HL-60/S4 treated with retinoic acid at 250 ng/mL for 4 days and 3 days (cell line): ENCODE results near the gene KANK2.
"Not testable (repeated sequence)": the region's sequence is repeated elsewhere in the genome, so short reads cannot be mapped to it uniquely, and the experiment has no call there.

Experiments
- in situ Hi-C: fragments of 300-500 bp; cut with MboI; formaldehyde crosslinking; loops from 2 replicates; pipeline ENCODE4 v1.7.0; 2022; ENCODE audit warnings: low sequenced_read_pairs

The KANK2 gene

DNA sequence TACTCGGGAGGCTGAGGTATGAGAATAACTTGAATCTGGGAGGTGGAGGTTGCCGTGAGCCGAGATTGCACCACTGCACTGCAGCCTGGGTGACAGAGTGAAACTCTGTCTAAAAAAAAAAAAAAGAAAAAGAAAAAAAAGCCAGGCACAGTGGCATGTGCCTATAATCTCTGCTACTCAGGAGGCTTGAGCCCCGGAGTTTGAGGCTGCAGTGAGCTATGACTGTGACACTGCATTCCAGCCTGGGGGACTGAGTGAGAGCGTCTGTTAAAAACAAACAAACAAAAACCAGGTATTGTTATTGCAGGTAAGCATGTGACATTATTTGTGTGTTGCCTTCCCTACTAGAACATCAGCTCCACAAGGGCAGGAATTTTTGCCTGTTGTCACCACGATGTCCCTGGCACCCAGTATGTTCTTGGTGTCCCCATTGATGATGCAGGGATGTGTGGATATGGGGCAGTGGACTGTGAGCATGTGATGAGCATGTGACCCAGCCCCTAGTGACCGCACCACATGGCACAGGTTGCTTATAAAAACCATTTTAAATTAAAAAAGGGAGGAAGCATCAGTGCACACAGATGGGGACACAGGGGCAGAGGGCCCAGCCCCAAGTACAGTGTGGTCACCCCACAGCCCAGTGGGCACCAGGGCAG, 1.6 kb upstream of the KANK2 start:
- in situ Hi-C loops = no loop called here

DNA sequence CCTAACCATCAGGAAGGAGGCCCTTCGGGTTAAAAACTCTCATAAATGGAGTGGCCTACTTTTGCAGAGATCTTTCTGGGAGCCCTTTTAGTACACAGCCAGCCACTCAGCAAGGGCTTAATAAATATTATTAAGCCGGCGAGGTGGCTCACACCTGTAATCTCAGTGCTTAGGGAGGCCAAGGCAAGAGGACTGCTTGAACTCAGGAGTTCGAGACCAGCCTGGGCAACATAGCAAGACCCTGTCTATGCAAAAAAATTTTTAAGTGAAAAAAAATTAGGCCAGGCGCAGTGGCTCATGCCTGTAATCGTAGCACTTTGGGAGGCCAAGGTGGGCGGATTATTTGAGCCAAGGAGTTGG, 810 bp upstream of the KANK2 start:
- in situ Hi-C loops = no loop called here

DNA sequence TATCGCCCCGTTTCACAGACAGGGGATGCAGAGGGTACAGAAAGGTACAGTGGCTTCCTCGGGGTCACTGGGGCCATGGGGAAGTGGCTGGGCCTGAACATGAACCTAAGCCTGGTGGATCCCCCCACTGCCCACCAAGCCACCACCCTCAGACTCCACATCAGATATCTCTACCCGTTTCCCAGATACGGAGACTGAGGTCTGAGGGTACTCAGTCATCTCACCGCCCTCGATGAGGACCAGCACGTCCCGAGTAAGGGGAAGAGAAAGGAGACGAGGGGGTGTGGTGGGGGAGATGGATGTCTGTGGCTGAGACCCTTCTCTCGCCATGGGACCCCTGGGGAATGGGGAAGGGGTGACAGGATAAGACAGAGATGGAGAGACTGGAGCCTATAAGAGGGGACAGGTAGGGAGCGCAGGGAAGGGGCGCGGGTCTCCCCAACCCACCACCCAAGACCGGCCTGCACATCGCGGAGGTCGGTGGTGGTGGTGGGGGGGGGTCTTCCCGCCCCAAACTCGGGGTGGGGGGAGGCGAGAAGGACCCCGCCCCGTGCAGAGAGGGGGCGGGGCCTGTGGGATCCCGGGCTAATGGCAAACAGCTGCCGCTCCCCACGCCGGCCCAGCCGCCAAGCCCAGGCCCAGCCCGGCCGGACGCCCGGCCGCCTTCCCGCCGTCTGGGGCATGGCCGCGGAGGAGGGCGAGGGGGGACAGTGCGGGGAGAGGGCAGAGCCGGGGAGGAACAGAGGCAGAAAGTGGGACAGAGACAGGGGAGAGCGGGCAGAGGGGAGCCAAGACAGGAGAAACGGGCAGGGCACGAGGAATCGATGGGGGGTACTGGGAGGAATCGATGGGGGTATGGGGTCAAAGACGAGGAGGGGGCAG, 698 bp downstream of the KANK2 start:
- in situ Hi-C loops = no loop called here

DNA sequence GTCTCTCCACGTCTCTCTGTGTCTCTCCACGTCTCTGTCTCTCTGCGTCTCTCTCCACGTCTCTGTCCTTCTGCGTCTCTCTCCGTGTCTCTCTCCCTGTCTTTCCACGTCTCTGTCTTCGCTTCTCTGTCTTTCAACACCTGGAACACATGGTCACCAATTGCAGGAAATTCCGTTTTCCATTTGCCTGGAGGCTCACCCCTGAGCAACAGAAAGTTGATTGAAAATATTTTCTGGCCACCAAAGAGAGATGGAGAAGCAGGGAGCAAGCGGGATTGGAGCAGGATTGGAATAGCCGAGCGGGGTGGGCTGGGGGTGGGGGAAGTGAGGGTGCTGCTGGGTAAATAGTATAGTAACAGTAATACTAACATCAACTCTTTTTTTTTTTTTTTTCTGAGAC, 1.7 kb downstream of the KANK2 start:
- in situ Hi-C loops = no loop called here

DNA sequence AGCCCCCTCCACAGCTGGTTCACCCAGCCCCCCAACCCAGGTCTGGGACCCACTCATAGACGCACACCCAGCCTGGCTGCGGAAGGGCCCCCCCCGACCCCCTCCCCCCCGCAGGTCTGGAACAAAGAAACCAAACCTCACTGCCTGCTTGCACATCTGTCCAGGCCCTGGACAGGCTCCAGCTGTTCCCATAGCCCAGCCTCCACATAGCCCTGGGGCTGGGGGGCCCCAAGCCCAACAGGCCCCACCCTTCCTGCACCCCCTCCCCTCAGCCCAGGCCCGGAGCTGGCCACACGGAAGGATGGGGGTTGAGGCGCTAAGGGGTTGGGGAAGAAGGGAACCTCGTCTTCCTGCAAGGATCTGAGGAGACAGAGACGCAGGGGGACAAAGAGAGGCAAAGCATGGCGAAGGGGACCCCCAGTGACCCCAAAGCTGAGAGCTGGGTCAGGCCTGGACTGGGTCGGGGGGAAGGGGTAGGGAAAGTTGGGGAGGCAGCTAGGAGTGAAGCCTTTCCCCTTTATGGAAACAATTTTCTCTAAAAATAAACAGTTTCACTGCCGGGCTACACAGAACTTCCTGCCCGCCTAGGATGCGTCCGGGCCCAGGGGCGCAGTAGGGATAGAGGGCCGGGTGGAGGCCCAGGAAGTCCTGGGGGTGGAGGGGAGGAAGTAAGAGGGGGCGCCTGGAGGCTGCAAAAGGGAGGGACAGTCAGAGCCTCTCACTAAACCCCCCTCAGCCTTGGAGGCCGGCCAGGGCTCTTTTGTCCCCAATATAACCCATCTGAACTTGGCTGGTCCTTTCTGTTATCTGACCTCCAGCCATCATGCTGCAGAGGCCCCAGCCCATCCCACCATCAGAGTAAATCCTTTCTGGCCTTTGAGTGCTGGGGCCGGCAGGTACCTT, 2.4 kb downstream of the KANK2 start:
- in situ Hi-C loops = no loop called here

DNA sequence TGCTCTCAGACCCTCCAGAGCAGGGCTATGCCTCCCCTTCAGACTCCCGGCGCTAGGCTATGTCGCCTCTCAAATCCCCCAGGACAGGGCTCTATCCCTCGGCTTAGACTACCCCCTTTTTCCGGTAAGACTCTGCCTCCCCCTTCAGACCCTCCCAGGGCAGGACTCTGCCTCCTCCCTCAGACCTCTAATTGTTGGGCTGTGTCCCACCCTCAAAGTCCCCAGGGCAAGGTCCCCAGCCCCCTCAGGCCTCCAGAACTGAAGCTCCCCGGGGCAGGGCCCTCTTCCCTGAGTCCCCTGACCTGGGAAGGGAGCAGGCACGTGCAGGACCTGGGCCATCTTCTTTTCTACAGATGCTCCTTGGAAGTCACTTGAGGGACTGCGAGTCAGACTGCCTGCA, 3.2 kb downstream of the KANK2 start:
- in situ Hi-C loops = no loop called here

DNA sequence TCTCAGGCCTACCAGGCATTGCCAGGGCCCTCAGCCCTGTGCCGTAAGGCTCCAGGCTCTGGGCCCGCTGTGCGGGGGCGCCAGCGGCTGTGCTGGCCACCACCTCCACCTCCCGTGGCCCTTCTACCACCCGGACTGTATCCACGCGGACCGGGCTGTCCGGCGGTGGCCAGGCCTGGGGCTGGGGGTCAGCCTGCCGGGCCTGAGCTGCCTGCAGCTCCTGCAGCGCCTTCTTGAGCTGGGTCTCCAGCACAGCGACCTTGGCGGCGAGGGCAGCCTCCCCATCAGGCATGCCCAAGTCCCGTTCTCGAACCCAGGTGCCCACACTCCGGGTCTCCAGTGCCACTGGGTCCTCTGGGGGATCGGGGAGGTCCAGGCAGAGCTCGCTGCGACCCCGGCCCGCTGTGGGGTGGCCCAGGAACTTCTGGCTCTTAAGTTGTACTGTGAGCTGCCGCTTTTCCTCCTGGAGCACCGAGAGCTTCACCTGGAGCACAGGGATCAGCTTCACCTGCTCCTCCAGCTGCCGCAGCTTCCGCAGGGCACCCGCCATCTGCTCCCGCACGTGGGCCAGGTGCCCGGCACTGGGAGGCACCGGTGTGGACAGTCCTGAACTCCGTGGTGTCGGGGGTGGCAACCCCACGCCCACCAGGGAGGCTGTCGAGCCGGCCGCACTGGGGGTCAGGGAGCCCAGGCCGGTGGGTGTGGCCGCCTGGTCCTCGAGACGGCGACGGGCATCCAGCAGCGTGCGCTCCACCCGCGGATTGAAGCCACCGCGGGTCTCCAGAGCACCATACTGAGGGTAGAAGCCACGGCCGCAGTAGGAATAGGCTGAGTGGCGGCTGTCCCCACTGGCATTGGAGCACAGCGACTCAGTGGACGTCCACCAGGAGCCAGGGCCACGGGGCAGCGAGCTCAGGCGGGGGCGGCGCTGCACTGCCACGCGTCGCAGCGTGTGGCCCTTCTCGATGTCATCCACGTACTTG, 4.1 kb downstream of the KANK2 start:
- in situ Hi-C loops = no loop called here

DNA sequence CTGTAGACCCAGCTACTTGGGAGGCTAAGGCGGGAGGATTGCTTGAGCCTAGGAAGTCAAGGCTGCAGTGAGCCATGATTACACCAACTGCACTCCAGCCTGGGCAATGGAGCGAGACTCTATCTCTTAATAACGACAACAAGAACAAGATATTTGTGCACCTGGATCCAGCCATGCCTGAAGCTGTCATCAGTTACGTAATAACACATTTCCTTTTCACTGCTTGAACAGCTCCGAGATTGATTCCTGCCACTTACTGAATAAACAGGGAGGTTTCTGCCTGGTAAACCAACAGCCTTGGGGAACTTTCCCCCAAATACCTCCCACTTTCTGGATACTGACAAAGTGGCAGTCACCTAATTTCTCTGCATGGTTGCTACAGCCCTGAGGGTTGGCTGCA, 5.4 kb downstream of the KANK2 start:
- in situ Hi-C loops = no loop called here

DNA sequence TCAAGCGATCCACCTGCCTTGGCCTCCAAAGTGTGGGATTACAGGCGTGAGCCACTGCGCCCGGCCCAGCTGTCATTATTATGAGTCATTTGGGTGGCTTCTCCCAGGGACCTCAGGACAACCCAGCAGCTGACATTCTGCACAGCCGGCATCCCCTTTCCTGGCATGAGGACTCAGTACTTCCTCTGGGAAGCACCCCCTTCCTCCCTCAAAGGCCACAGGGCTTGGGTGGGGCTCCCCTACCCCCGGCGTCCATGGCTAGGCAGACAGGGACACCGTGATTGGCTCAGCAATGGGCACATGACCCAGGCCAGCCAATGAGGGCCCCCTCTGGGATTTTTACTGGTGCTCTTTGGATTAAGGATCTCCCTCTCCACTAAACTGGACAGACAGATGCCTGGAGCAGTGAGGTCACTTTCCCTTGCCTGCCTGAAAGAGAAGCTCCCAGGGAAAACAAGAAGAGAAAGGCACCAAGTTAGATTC, 6.0 kb downstream of the KANK2 start:
- in situ Hi-C loops = no loop called here

DNA sequence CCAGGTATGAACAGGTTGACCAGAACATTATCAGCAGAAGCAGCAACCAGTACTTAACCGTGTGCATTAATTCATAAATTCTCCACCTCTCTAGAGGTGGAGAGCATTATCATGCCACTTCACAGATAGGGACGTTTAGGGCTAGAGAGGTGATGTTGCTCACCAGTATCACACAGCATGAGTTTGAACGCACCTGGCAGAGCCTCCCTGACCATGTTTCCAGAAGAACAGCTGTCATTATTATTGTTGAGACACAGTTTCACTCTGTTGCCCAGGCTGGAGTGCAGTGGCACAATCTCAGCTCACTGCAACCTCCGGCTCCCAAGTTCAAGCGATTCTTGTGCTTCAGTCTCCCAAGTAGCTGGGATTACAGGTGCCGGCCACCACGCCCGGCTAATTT, 6.8 kb downstream of the KANK2 start:
- in situ Hi-C loops = no loop called here

DNA sequence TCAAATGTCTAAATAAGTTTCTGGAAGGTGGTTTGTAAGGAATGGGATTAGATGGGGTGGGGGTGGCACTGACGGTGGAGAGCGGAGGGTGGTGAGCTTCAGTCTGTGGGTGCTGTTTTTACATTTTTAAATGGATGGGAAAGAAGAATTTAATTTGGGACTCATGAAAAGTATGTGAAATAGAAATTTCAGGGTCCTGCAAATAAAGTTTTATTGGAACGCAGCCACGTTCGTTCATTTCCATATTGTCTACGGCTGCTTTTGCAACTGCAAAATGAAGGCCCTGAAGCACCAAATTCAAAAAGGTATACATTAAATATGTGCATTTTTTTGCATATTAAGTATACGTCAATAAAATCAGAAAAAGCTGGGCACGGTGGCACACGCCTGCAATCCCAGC, 9.9 kb downstream of the KANK2 start:
- in situ Hi-C loops = no loop called here

DNA sequence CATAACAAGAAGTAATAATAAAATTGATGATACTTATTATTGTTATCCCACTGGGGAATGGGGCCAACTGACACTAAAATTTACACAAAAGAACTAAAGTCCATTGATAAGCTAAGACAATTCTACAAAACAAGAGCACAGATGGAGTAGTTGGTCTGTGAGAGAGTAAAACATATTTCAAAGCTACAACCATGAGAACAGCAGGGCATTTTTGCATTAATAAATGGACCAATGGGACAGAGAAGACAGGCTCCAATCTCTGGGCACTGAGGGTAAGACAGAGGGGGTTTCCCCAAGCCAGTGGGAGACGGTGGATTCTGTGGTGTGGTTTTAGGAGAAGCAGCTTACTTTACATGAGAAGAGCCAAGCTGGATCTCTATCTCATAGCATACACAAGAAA, 14.4 kb downstream of the KANK2 start:
- in situ Hi-C loops = no loop called here

DNA sequence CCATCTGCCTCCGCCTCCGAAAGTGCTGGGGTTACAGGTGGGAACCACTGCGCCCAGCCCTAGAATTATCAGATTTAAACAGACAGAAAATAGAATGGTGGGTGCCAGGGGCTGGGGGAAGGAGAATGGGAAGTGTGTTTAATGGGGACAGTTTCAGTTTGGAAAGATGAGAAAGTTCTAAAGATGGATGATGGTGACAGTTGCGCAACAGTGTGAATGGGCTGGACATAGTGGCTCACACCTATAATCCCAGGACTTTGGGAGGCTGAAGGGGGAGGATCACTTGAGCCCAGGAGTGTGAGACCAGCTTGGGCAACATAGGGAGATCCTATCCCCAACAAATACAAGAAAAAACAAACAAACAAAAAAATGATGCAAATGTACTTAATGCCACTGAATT, 15.9 kb downstream of the KANK2 start:
- in situ Hi-C loops = no loop called here

DNA sequence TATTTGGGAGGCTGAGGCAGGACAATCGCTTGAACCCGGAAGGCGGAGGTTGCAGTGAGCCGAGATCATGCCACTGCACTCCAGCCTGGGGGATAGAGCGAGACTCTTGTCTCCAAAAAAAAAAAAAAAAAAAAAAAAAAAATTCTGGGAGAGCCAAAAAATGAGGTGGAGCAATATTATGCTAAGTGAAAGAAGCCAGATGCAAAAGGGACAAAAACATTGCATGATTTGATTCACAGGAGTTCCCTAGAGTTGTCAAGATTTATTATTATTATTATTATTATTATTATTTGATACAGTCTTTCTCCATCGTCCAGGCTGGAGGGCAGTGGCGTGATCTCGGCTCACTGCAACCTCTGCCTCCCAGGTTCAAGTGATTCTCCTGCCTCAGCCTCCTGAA, 16.4 kb downstream of the KANK2 start:
- in situ Hi-C loops = not testable (repeated sequence)

DNA sequence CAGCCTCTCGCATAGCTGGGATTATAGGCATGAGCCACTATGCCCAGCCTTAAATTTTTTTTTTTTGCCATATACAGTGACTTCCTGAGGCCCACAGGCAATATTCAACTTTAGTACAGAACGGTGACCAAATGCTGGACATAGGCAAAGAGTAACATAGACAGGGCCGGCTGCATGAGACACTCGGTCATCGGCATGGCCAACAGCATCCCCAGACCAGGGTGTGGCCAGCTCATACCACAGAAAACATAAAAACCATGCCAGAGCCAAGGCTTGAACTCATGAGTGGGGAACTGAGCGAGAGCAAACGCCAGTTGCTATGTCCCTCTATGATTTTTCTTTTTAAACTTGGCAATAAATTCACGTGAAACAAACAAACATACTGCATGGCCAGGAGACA, 17.0 kb downstream of the KANK2 start:
- in situ Hi-C loops = no loop called here

DNA sequence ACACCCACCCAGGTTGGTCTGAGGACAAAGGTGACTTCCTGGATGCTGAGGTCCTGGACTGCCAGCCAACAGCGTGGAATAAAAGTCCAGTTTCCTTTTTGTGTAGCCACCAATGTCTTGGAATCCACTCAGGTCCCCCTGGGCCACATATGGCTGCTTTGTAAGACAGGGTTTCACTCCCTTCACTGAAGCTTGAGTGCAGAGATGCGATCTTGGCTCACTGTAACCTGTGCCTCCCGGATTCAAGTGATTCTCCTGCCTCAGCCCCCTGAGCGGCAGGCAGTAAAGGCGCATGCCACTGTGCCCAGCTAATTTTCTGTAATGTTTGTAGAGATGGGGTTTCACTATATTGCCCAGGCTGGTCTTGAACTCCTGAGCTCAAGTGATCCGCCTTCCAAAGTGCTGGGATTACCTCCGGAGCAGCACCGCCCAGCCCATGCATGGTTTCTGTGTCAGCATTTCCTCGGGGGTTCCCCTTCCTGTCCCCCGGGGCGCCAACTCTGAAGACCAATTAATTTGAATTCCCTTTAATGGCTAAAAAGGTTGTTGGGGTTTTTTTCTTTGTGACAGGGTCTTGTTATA, 17.5 kb downstream of the KANK2 start:
- in situ Hi-C loops = no loop called here

DNA sequence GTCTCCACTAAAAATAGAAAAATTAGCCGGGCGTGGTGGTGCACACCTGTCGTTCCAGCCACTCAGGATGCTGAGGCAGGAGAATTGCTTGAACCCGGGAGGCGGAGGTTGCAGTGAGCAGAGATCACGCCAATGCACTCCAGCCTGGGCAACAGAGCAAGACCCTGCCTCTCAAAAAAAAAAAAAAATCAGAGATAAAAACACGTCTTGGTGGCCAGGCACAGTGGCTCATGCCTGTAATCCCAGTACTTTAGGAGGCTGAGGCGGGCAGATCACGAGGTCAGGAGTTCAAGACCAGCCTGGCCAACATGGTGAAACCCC, 18.2 kb downstream of the KANK2 start:
- in situ Hi-C loops = not testable (repeated sequence)

DNA sequence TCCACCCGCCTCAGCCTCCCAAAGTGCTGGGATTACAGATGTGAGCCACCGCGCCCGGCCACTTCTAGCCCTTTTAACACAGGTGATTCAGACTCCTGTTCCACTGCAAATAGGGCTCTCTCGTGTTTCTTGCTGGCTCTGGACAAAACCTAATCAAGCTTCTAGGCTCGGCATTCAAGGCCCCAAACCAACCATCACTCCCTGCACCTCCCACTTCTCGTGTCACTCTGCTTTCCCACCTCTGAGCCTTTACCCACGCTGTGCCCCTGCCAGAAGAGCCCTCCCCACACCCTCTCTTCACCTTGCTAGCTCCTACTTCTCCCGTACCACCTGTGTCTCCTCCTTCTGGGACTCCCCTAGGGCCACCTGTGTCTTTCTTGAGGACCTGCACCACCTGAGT, 19.8 kb downstream of the KANK2 start:
- in situ Hi-C loops = no loop called here

DNA sequence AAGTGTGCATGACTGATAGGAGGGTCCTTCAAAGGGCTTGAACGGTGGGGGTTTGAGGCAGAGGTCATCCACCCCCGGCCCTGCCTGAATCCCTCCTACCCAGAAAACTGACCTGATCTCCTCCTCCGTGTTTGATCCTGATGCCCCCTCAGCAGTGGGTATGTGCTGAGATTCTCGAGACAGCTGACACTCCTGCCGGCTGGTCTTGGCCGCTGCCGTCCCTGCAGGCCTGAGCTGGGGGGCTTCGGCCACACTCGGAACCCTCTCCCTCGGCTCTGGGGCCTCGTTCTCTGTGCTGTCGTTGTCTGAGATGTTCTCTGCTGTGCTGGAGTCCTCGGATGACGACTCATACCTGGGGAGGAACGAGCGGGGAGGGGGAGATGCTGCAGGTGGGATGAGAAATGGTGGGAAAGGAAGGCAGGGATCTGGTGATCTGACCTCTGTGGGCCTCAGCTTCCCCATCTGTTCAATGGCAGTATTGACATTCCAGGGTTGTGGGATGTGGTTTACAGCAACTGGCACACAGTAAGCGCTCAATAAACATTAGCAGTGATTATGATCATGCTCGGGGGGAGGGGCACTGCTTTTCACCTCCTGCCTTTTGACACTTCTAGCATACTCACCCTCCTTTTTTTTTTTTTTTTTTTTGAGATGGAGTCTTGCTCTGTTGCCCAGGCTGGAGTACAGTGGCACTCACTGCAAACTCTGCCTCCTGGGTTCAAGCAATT, 20.7 kb downstream of the KANK2 start:
- in situ Hi-C loops = no loop called here
